Osteocyte (in vitro differentiated cells): ENCODE measurements around the gene SIPA1L3. TPM values are rescaled to one million over a fixed set of nuclear protein-coding genes. Genes with fewer than 3 reads are reported as not detected.
A peak's percentile ranks its signal among the peaks of the same experiment; 100 is the strongest.

ENCODE experiments used
- DNase-seq: peaks from one replicate; pipeline ENCODE4 v3.0.0; 2021; ENCODE audit warnings: mixed read lengths; ENCODE audit not compliant: unreplicated experiment; ENCODE audit errors: extremely low spot score
- H3K27ac Mint-ChIP-seq: one replicate; pipeline ENCODE4 v1.8.0; 2021; ENCODE audit warnings: mild to moderate bottlenecking, mixed read lengths; ENCODE audit not compliant: unreplicated experiment
- H3K27me3 Mint-ChIP-seq: one replicate; pipeline ENCODE4 v1.8.0; 2021; ENCODE audit warnings: mixed read lengths; ENCODE audit not compliant: unreplicated experiment
- H3K36me3 Mint-ChIP-seq: one replicate; pipeline ENCODE4 v1.8.0; 2021; ENCODE audit warnings: mixed read lengths; ENCODE audit not compliant: unreplicated experiment
- H3K4me1 Mint-ChIP-seq: one replicate; pipeline ENCODE4 v1.8.0; 2021; ENCODE audit warnings: mixed read lengths; ENCODE audit not compliant: unreplicated experiment
- H3K4me3 Mint-ChIP-seq: one replicate; pipeline ENCODE4 v1.8.0; 2021; ENCODE audit warnings: mild to moderate bottlenecking, moderate library complexity, mixed read lengths; ENCODE audit not compliant: unreplicated experiment
- H3K9me3 Mint-ChIP-seq: one replicate; pipeline ENCODE4 v1.8.0; 2021; ENCODE audit warnings: mixed read lengths; ENCODE audit not compliant: unreplicated experiment
- CTCF ChIP-seq: fragments of 200-600 bp; sonication (generic); IDR thresholded peaks from 2 replicates; pipeline ENCODE4 v1.5.0; 2021; ENCODE audit warnings: antibody characterized with exemption, mild to moderate bottlenecking, moderate library complexity
- total RNA-seq: library from RNA; stranded (reverse); gene quantifications from 2 replicates; pipeline ENCODE4 v1.2.1, GENCODE V29; 2021

The SIPA1L3 gene
- total RNA-seq, 1 donor from 2014 or later: 27.1 TPM

- no peak overlapping the region for H3K27ac Mint-ChIP-seq
- H3K36me3 Mint-ChIP-seq: no peaks in the 10 kb centered on the region
- no peaks in the 10 kb centered on the region for H3K9me3 Mint-ChIP-seq
- no peaks in the 10 kb centered on the region for H3K27me3 Mint-ChIP-seq
- no peak overlapping the region for H3K4me3 Mint-ChIP-seq
- peak; percentile 91 for DNase-seq
- peak; percentile 87 for TF ChIP-seq CTCF
- H3K4me1 Mint-ChIP-seq: peaks cover 9% of the 10 kb centered on the region
These were observed 4.3 kb upstream of the SIPA1L3 start for GRCh38 chr19:37902668-37903067.

GRCh38 chr19:37903096-37903495 is 3.9 kb upstream of the SIPA1L3 start:
- H3K36me3 Mint-ChIP-seq: no peaks in the 10 kb centered on the region
- DNase-seq: no peak
- H3K27ac Mint-ChIP-seq: no peak overlapping the region
- TF ChIP-seq CTCF: no peak
- H3K4me1 Mint-ChIP-seq: peaks cover 13% of the 10 kb centered on the region
- no peak overlapping the region for H3K4me3 Mint-ChIP-seq
- no peaks in the 10 kb centered on the region for H3K9me3 Mint-ChIP-seq
- no peaks in the 10 kb centered on the region for H3K27me3 Mint-ChIP-seq

GRCh38 chr19:37905946-37906868 is 801 bp upstream of the SIPA1L3 start, which contains the start of gene WDR87:
Gene WDR87 (minus strand): TSS chr19:37906594. CDS start chr19:37898239, 8,355 bp downstream.
- Mint-ChIP-seq H3K9me3 (no peaks in the 10 kb centered on the region), H3K27ac (peak within 1 kb of the TSS; percentile 83), H3K4me3 (peak within 1 kb of the TSS; percentile 92), H3K4me1 (peaks cover 17% of the 10 kb centered on the region), H3K36me3 (no peaks in the 10 kb centered on the region), H3K27me3 (no peaks in the 10 kb centered on the region)
- DNase-seq: no peak
- TF ChIP-seq CTCF: peak; percentile 22

- Mint-ChIP-seq H3K4me1 (peaks cover 19% of the 10 kb centered on the region), H3K27ac (peak overlapping the region; percentile 79), H3K4me3 (peak overlapping the region; percentile 92), H3K27me3 (no peaks in the 10 kb centered on the region), H3K9me3 (no peaks in the 10 kb centered on the region), H3K36me3 (no peaks in the 10 kb centered on the region)
- no peak for DNase-seq
- no peak for TF ChIP-seq CTCF
These were observed 887 bp downstream of the SIPA1L3 start for GRCh38 chr19:37907735-37908455.
